ENCODE results near the gene GNRHR.

Gene GNRHR

DNA sequence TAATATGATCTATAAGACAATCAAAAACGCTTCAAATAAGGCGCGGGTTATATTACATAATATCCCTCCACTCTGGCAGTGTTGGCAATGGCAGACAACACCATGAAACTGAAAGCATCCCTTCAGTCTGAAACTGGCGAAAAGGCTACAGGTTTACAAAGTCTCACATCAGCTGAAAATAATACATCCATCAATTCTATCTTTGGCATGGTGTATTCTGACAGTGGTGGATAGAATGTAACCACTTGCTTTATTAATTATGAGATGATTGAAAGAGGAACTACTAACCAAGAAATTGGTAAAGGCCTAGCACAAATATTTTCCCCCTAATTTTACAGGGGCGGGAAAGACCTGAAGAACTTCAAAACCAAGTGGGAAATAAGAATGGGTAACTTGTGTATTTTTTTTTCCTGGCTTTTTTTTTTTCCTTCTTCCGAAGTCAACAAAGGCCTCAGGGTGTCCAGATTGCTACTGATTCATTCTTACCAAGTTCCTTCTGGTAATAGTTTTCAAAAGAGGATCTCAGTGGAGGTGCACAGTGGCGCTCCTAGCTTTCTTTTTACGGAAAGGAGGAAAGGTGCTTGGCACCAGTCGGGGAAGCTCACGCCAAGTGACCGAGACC is 54.0 kb downstream of the GNRHR start:
- no peaks in the 10 kb centered on the region for H3K9me3 ChIP-seq (ENCODE audit: control insufficient read depth, insufficient read depth, low read length)
- H3K9ac ChIP-seq (ENCODE audit: low read depth, low read length), result peak overlapping the region; percentile 98
- peaks cover 3% of the 10 kb centered on the region; the same call in 1 of the 2 replicates for H3K36me3 ChIP-seq (ENCODE audit: insufficient read depth, low read length)
- peaks cover 4% of the 10 kb centered on the region; the same call in 1 of the 2 replicates for H3K4me1 ChIP-seq (ENCODE audit: insufficient read depth, low read length)

DNA sequence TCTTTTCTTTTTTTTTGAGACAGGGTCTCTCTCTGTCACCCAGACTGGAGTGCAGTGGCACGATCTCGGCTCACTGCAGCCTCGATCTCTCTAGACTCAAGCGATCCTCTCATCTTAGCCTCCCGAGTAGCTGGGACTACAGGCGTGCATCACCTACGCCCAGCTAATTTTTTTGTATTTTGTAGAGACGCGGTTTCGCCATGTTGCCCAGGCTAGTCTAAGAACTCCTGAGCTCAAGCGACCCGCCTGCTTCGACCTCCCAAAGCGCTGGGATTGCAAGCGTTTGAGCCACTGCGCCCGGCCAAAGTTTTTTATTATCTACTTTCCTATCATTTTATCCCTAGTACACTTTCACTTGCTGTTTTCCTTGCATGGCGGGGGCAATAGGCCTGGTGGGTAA is 54.6 kb downstream of the GNRHR start:
- no peaks in the 10 kb centered on the region for H3K9me3 ChIP-seq (ENCODE audit: control insufficient read depth, insufficient read depth, low read length)
- H3K36me3 ChIP-seq (ENCODE audit: insufficient read depth, low read length), result no peaks in the 10 kb centered on the region
- peak overlapping the region; percentile 98; the same call in 1 of the 2 replicates for H3K9ac ChIP-seq (ENCODE audit: low read depth, low read length)
- H3K4me1 ChIP-seq (ENCODE audit: insufficient read depth, low read length), result peaks cover 4% of the 10 kb centered on the region; the same call in 1 of the 2 replicates

DNA sequence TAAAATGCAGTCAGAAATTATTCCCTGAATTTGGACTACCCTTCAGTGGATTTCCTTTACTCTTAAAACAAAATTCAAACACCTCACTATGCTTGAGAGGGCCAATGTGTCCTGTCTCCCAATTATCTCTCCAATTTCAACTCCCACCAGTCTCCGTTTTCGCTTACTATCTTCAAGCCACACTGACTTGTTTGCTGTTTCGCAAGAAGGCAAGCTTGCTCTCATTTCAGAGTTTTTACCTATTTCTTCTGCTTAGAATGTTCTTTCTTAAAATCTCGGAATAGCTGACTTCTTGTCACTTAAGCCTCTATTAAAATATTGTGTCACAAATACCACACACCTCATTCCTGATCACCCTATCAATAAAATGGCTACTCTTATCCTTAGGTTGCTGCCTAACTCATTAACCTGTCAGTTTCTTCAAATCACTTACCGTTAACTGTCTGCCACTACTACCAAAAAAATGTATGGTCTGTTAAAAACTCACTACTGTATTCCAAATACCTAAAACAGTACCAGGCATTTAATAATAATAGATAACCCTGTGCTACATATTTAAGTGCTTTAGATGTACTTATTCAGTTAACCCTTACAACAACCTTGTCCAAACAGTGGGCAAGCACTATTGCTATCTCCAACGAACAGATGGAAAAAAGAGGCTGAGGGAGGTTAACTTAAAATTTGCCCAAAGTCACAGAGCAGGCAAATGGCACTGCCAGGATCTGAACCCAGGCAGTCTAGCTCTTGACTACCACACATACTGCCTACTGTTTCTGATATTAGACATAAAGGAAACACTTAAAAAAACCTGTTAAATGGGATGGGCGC is 56.1 kb downstream of the GNRHR start:
- no peak overlapping the region for H3K9ac ChIP-seq (ENCODE audit: low read depth, low read length)

DNA sequence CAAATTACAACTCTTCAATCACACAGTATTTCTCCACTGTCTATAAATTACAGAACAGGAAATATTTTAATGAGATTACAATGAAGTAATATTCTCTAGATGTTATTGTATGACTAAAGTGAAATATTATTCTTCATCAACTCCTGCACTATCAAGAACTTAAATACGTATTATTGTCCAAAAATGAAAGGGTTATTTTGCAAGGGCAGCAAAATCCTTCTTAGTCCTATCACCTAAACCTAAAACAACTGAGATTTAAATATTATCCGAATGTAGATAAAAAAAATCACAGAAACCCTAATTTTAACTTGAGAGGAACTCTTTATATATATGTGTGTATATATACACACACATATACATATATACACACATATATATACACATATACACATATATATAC is 58.1 kb downstream of the GNRHR start:
- H3K4me1 ChIP-seq (ENCODE audit: insufficient read depth, low read length), result 0 out of 2 replicates have a peak, but pooled peaks cover 4% of the 10 kb centered on the region
- H3K9ac ChIP-seq (ENCODE audit: low read depth, low read length), result no peak overlapping the region
- peaks cover 3% of the 10 kb centered on the region for H3K36me3 ChIP-seq (ENCODE audit: insufficient read depth, low read length)

More for the DNA sequence above, 56.1 kb downstream of the GNRHR start:
- Histone ChIP-seq H3K36me3 (ENCODE audit: insufficient read depth, low read length) (no peaks in the 10 kb centered on the region), H3K4me1 (ENCODE audit: insufficient read depth, low read length) (peaks cover 4% of the 10 kb centered on the region; the same call in 1 of the 2 replicates), H3K9me3 (ENCODE audit: control insufficient read depth, insufficient read depth, low read length) (no peaks in the 10 kb centered on the region)

DNA sequence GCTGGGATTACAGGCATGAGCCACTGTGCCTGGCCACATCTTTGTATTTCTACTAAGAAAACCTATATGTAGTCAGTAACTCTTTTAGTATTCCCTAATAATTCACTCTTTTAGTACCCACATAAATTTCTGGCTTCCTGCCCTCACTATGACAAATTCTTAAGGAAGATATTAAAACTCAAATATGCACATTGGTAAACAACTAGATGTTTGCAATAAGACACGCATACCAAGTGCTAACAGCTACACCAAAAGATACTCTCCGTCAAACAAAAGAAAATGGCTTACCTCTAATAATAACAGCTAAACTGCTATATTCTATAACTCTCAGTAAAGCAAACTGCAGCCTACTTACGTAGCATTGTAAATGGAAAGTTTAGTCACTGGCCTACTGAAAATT is 59.5 kb downstream of the GNRHR start:
- H3K9me3 ChIP-seq (ENCODE audit: control insufficient read depth, insufficient read depth, low read length), result no peaks in the 10 kb centered on the region
- H3K4me1 ChIP-seq (ENCODE audit: insufficient read depth, low read length), result 0 out of 2 replicates have a peak, but pooled peaks cover 4% of the 10 kb centered on the region
- peaks cover 3% of the 10 kb centered on the region for H3K36me3 ChIP-seq (ENCODE audit: insufficient read depth, low read length)
- H3K9ac ChIP-seq (ENCODE audit: low read depth, low read length), result no peak overlapping the region

More for the DNA sequence above, 58.1 kb downstream of the GNRHR start:
- no peaks in the 10 kb centered on the region for H3K9me3 ChIP-seq (ENCODE audit: control insufficient read depth, insufficient read depth, low read length)

DNA sequence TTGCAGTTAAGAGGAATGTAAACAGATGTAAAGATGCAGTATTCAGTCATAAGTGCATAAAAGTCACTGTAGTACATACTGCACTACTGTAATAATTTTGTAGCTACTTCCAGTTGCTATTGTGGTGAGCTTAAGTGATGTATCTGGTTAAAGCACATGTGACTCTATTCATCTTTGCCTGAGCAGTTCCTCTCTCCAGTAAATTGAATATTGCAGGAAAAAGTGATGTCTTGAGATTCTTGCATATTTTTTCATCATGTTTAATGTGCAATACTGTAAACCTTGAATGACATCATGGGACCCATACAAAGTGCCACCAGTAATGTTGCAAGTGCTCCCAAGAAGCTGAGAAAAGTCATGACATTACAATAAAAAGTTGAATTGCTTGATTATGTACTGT is 62.9 kb downstream of the GNRHR start:
- Histone ChIP-seq H3K9me3 (ENCODE audit: control insufficient read depth, insufficient read depth, low read length) (no peaks in the 10 kb centered on the region), H3K9ac (ENCODE audit: low read depth, low read length) (no peak overlapping the region), H3K36me3 (ENCODE audit: insufficient read depth, low read length) (peaks cover 3% of the 10 kb centered on the region), H3K4me1 (ENCODE audit: insufficient read depth, low read length) (no peaks in the 10 kb centered on the region)

Measured in ES-I3 (cell line).